H1 (cell line): Measurements from ENCODE around the gene RALGAPA2. TPM values are rescaled to one million over a fixed set of nuclear protein-coding genes. Genes with fewer than 3 reads are reported as not detected.

Source experiments
- ATF2 ChIP-seq: IDR thresholded peaks from 2 replicates; pipeline ENCODE4 v1.6.1; 2012; ENCODE audit warnings: low read length, inconsistent platforms
- BRCA1 ChIP-seq: IDR thresholded peaks from 2 replicates; pipeline ENCODE4 v1.6.1; 2012; ENCODE audit warnings: low read depth, low read length, improper control_type of control experiment
- CHD7 ChIP-seq: fragments of 300-600 bp; sonication (generic); IDR thresholded peaks from 2 replicates; pipeline ENCODE4 v1.7.1; 2012; ENCODE audit warnings: low read length, moderate library complexity, mild to moderate bottlenecking, inconsistent platforms; ENCODE audit not compliant: insufficient replicate concordance
- E2F6 ChIP-seq: IDR thresholded peaks from 2 replicates; pipeline ENCODE4 v1.6.1; 2012; ENCODE audit warnings: inconsistent platforms
- GABPA ChIP-seq: IDR thresholded peaks from 2 replicates; pipeline ENCODE4 v1.6.1; 2011; ENCODE audit warnings: mild to moderate bottlenecking, low read length, moderate library complexity, borderline replicate concordance; ENCODE audit not compliant: insufficient read depth
- NANOG ChIP-seq: IDR thresholded peaks from 2 replicates; pipeline ENCODE4 v1.6.1; 2011; ENCODE audit warnings: low read length, low read depth, mild to moderate bottlenecking, inconsistent platforms; ENCODE audit not compliant: insufficient read depth, poor library complexity, severe bottlenecking
- RBBP5 ChIP-seq: IDR thresholded peaks from 2 replicates; pipeline ENCODE4 v1.7.1; 2012; ENCODE audit warnings: low read depth, mild to moderate bottlenecking, inconsistent platforms, low read length, moderate library complexity, borderline replicate concordance
- RNF2 ChIP-seq: fragments of 200-900, 300-1000 bp; sonication (generic); IDR thresholded peaks from 2 replicates; pipeline ENCODE4 v1.7.1; 2016; ENCODE audit warnings: borderline replicate concordance, low read depth, mild to moderate bottlenecking, antibody characterized with exemption, low read length; ENCODE audit not compliant: poor library complexity, severe bottlenecking; ENCODE audit errors: missing control alignments
- polyA plus RNA-seq, 7 experiments: library from polyadenylated mRNA; depleted of rRNA in 3 of 7; stranded (reverse) in 5 of 7; unstranded in 2 of 7; fragments of >200 nt in 5 of 7; fragments of 200-250 nt in 2 of 7; gene quantifications; 1 replicate in 5 of 7; 2 replicates in 1 of 7; 4 replicates in 1 of 7; pipeline versions ENCODE4 v1.2.1 to v1.2.3, GENCODE V29; 2011 to 2013; ENCODE audit warnings: missing spikeins in 2 of 7, mixed read lengths in 2 of 7
- total RNA-seq: library from RNA; stranded (reverse); fragmentation: NEBNext Ultra II Directional; extraction: Animal tissue kit (Norgen Biotek cat#: 25700); gene quantifications from 2 replicates; pipeline ENCODE4 v1.2.1, GENCODE V29; 2021

RALGAPA2 gene
- total and polyA plus RNA-seq, 2 of the 8 experiments (the other 6 are each of a cell fraction or from before 2014, with no cell fraction given): 5.1 to 25.5 TPM

- TF ChIP-seq RBBP5 (no peak), CHD7 (no peak), BRCA1 (no peak), ATF2 (no peak), NANOG (peak; percentile 47), GABPA (no peak), E2F6 (no peak), RNF2 (no peak)
Observed at GRCh38 chr20:20463933-20464374, 248.5 kb downstream of the RALGAPA2 start (continued).
